HG03139 (cell line): ENCODE data around the gene HIP1R.
"Not testable (repeated sequence)": the region's sequence is repeated elsewhere in the genome, so short reads cannot be mapped to it uniquely, and the experiment has no call there.

Source experiments
- ATAC-seq: cut with Tn5 transposase; IDR thresholded peaks from one replicate; pipeline ENCODE4 v1.9.1; 2021; ENCODE audit not compliant: unreplicated experiment

HIP1R gene

DNA sequence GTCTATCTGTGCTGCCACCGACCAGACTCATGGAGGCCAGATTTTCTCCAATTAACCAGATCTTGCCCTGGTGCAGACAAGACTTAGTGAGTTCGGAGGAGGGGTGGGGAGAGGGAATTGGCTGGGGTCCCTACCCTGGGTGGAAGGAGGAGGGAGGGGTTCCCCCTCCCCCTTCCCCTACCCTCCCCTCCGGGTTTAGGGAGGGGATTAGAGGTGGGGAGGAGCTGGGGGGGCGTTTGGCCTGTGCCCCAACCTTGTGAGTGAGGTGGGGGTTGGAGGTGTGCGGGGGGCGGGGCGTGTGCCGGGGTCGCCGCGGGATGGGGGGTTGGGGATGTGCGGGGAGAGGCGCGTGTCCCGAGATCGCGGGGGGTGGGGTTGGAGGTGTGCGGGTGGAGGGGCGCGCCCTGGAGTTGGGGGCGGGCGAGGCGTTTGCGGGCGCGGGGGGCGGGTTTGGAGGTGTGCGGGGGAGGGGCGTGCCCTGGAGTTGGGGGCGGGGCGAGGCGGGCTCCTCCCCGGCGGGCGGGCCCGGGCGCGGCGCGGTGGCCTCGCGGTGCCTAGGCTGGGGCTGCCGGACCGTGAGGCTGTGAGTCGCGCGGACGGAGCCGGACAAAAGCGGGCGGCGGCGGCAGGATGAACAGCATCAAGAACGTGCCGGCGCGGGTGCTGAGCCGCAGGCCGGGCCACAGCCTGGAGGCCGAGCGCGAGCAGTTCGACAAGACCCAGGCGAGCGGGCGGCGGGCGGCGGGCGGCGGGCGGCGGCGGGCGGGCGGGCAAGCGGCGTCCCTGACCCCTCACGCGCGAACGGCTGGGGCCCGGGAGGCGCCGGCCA lies at the start of gene HIP1R:
TSS of gene HIP1R (plus strand) at position 537 of the 829 bp plus-strand sequence. CDS start at position 631, 94 bp downstream.
- no peak for ATAC-seq

DNA sequence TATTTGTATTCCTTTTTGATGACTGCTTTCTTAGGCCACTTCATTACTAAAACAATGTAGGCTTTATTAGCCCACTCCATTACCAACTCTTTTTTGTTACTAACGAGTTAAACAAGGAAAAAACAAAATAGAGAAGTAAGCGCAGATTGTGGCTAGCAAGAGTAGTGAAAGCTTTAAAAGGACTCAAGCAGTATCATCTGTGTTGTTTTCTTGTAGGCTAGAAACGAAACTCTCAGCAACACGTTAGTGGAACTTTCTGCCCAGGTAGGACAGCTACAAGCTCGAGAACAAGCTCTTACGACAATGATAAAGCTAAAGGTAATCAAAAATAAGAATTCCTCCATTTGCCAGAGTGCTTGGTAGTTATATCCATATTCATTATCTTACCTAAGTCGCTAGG lies 49.8 kb upstream of the HIP1R start:
- no peak for ATAC-seq

DNA sequence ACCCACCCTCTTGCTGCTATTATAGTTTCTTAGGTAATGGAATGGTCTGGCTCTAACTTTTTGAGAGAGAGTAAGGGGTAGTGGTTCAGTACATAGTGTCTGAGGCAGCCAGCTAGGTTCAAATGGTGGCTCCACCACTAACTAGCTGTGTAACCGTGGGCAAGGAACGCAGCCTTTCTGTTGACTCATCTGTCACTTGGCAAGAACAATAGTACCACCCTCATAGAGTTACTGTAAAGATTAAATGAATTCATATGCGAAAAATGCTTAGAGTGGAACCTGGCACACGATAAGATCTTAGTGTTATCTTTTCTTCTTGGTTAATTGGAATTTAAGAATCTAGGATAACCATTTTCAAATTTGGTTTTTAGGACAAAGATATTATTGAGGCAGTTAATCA lies 46.9 kb upstream of the HIP1R start:
- ATAC-seq: no peak

DNA sequence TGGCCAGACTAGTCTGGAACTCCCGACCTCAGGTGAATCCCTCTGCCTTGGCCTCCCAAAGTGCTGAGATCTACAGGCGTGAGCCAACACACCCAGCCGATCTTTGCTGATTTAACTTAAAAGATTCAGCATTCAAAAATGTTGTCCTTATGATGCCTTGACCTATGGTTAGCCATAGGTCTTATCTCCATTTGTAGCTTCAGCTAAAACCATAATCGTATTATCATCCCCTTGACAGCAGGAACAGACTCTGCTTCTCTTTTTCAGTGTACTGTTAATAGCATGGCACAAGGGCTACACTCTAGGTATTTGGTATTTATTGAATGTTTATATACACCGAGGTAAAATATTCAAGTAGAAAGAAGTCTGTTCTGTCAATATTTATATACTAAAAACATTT lies 45.6 kb upstream of the HIP1R start:
- ATAC-seq: no peak

DNA sequence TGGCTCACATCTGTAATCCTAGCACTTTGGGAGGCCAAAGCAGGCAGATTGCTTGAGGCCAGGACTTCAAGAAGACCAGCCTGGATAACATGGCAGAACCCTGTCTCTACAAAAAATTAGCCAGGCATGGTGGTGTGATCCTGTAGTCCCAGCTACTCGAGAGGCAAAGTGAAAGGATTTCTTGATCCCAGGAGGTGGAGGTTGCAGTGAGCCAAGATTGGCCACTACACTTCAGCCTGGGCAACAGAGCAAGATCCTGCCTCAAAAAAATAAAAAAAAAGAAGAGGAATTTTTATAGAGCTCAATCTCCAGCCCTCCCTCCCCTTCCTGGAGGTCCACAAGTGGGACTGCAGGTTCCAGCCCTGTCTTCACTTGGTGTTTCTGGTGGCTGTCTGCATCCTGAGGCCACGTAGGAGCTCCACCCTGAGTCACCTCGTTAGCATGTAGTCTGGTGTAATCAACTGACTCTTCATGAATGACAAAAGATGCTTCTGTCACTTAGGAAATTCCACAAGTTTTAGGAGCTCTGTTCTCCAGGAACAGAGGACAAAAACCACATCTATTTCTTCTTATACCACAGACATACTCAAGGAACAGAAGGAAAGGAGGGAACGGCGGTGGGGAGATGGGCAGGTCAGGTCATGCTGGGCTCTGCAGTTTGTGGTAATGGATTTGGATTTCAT lies 44.7 kb upstream of the HIP1R start:
- no peak for ATAC-seq

DNA sequence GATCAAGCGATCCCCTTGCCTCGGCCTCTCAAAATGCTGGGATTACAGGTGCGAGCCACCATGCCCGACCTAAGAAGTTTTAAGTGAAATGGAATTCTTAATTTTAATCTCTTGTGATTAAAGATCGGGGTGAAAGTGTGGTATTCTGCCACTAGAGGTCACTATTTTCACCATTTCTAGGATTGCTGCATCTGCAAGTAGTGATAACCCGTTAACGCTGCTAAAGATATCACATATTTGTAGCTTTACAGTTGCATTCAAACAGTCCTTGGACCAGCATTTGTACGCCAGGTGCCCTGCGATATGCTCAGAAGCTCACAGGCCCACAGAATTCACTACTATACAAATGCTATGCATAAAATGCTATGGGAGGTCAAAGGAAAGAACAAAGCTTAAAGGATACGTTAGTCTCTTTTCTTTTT lies 41.6 kb upstream of the HIP1R start:
- no peak for ATAC-seq

GRCh38 chr12:122795807-122796206 lies 39.5 kb upstream of the HIP1R start:
- ATAC-seq: no peak

DNA sequence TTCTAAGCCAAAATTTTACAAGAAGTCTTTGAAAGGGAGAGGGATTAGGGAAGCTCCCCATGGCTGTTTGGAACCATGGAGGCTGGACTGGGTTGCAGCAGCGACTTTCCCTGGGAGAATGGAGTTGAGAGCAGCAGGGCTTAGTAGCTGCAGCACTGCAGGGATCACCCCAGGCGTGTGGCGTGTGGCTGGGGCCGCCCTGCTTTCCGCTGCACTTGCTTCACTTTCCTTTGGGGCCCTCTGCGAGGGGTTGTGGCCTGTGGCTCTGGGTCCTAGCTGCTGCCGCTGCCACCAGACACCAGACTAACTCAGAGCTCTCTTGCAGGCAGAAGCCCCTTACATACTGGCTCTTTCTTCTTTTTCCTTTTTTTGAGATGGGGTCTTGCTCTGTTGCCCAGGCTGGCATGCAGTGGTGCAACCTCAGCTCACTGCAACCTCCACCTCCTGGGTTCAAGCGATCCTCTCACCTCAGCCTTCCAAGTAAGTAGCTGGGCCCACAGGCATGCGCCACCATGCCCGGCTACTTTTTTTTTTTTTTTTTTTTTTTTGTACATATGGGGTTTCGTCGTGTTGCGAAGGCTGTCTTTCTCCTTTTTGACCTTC lies 35.5 kb upstream of the HIP1R start:
- ATAC-seq: no peak

- ATAC-seq: no peak
Measured at GRCh38 chr12:122803937-122804336, 31.3 kb upstream of the HIP1R start.

GRCh38 chr12:122804957-122805356 lies 30.3 kb upstream of the HIP1R start:
- not testable (repeated sequence) for ATAC-seq

- no peak for ATAC-seq
Measured at GRCh38 chr12:122807651-122808050, 27.6 kb upstream of the HIP1R start.

DNA sequence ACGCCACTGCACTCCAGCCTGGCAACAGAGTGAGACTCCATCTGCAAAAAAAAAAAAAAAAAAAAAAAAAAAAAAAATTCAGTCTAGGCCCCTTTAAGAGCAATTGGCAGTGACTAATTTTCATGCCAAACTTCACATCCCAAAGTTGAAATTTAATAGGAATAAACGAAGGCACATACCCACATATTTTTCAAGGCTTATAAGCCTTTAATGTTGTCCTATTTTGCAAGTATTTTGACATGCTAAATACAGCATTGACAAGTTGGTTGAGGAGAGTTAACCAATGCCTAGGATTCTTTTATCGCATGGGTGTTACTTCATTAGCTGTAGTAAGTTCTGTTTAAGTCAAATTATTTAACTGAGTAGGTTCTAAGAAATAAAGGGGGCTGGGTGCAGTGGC lies 23.5 kb upstream of the HIP1R start:
- no peak for ATAC-seq

GRCh38 chr12:122813310-122813713 lies 21.9 kb upstream of the HIP1R start:
- no peak for ATAC-seq

- no peak for ATAC-seq
Measured at GRCh38 chr12:122819209-122819785, 16.0 kb upstream of the HIP1R start.

- no peak for ATAC-seq
Measured at GRCh38 chr12:122820138-122820537, 15.1 kb upstream of the HIP1R start.

DNA sequence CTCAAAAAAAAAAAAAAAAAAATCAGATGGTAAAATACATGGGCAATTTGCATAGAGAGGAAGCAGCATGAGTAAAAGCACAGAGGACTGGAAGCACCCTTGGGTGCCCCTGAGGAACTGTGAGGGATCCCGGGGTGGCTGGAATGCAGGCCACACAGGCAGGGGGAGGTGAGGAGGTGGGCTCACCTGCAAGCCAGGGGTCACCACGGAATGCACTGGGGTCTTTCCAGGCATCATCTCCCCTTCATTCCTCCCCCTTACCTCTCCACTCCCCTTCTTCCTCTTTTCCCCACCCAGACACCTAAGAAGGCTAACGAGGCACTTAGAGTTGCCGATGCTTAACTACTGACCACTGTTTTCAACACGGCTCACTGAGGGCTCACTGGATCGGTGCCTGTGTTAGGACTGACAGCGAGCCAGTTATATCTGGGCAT lies 14.4 kb upstream of the HIP1R start:
- no peak for ATAC-seq

DNA sequence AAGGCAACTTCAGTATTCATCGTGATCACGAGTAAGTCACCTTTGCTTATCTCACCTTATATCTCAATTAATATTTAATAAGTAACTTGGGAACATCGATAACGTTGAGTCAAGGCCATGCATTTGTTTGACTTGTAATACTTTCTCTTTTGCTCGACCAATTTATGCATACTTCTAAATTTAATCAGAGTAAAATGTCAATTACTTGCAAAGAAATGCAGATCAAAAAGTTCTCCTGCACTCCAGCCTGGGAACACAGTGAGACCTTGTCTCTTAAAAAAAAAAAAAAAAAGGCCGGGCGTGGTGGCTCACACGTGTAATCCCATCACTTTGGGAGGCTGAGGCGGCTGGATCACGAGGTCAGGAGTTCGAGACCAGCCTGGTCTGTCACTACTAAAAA lies 11.8 kb upstream of the HIP1R start:
- no peak for ATAC-seq

GRCh38 chr12:122825773-122826724 lies 9.2 kb upstream of the HIP1R start:
- ATAC-seq: no peak

GRCh38 chr12:122827258-122827657 lies 8.0 kb upstream of the HIP1R start:
- no peak for ATAC-seq

DNA sequence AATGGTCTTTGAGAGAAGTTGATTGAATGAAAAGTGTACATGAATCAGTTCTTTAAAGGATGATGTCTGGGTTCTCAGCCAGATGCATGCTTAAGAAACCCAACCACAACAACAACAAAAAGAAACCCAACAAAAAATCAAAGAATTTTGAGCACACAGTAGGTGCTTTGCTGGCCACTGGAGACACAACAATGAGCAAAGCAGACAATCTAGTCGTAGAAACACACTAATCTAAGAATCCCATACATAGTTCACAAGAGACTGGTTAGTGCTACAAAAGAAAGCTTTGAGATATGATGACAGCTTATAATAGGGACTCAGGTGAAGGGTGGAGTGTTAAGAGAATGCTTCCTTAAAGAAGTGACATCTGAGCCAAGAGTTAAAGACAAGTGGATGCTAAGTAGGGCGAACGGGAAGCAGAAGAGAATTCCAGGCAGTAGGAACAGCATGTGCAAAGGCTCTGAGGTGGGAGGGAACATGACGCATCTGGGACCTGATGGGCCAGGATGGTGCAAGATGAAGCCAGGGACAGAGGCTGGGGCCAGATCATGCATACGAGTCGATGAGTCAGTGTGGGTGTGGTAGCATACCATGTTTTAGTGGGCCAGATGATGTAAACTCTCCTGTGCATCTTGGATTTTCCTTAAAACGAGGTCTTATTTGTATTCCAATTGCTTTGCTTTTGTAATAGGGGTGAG lies 4.6 kb upstream of the HIP1R start:
- no peak for ATAC-seq
